Measurements from ENCODE around the gene AKAP8L. TPM values are rescaled to one million over a fixed set of nuclear protein-coding genes. Genes with fewer than 3 reads are reported as not detected.
A peak's percentile ranks its signal among the peaks of the same experiment; 100 is the strongest.

The AKAP8L gene
- total and polyA plus RNA-seq, 9 of the 15 experiments (the other 6 are each of a cell fraction or from before 2014, with no cell fraction given) = 2.4 to 116 (median 70.7) TPM

- TF ChIP-seq ID3 (CRISPR knock-in tag; IDR thresholded peaks at IDR 0.05) (no peak), ID3 (tag; IDR thresholded peaks at IDR 0.05) (no peak), BMI1 (IDR thresholded peaks at IDR 0.05; ENCODE audit: low read length) (no peak), DACH1 (IDR thresholded peaks at IDR 0.05; ENCODE audit: partially characterized antibody) (no peak), ZBTB49 (CRISPR knock-in tag; IDR thresholded peaks at IDR 0.05; ENCODE audit: borderline replicate concordance) (0 out of 2 replicates have a peak, but pooled peaks have one; percentile 37), ZNF280B (CRISPR knock-in tag; IDR thresholded peaks at IDR 0.05) (no peak), SMARCC2 (IDR thresholded peaks at IDR 0.05; ENCODE audit: low read depth) (no peak), CBFB (CRISPR knock-in tag; IDR thresholded peaks at IDR 0.05) (no peak), FOXP1 (CRISPR knock-in tag; IDR thresholded peaks at IDR 0.05) (no peak), GTF2E2 (tag; IDR thresholded peaks at IDR 0.05) (no peak), MAFG (tag; conservative IDR thresholded peaks at IDR 0.05) (no peak), SRSF9 (IDR thresholded peaks at IDR 0.05; ENCODE audit: borderline replicate concordance, low read depth, low read length) (no peak), MAFK (IDR thresholded peaks at IDR 0.05; ENCODE audit: low read length) (no peak), DPF2 (IDR thresholded peaks at IDR 0.05) (peak; percentile 30; the same call in 1 of the 2 replicates), ZNF212 (CRISPR knock-in tag; IDR thresholded peaks at IDR 0.05) (no peak), ZNF23 (CRISPR knock-in tag; IDR thresholded peaks at IDR 0.05) (no peak), DMBX1 (CRISPR knock-in tag; IDR thresholded peaks at IDR 0.05; ENCODE audit: borderline replicate concordance) (no peak), ADNP (tag; IDR thresholded peaks at IDR 0.05) (0 out of 2 replicates have a peak, but pooled peaks have one; percentile 10), RBFOX2 (IDR thresholded peaks at IDR 0.05; ENCODE audit: low read depth, low read length) (no peak), FOSL1 (tag; conservative IDR thresholded peaks at IDR 0.05) (0 out of 2 replicates have a peak, but pooled peaks have one; percentile 21), KDM2B (CRISPR knock-in tag; IDR thresholded peaks at IDR 0.05) (no peak), TSC22D4 (tag; IDR thresholded peaks at IDR 0.05) (no peak), TSHZ1 (CRISPR knock-in tag; IDR thresholded peaks at IDR 0.05) (no peak)
Observed at GRCh38 chr19:15330801-15331418, 87.9 kb downstream of the AKAP8L start (continued).
